Measurements from ENCODE around the gene SLC8A2. TPM values are rescaled to one million over a fixed set of nuclear protein-coding genes. Genes with fewer than 3 reads are reported as not detected.
A peak's percentile ranks its signal among the peaks of the same experiment; 100 is the strongest.

SLC8A2 gene
- total RNA-seq, 4 donors from 2014 or later, result not detected

DNA sequence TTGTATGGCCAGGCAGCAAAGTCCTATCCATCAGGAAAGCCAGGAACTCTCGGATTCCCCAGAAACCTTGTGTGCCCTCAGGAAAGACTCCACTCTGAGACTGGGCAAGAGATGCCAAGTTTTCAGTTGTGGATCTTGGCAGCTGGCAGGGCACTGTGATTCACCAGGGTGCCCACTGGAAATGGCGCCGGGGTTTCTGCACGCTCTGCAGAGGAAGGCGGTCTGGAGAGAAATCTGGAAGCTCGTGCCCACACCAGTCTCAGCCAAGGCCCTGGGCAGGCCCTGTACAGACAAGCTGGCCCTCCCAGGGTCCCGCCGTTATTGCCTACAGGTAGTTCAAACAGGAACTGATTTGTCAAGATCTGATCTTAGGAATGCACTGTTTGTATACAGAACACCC is 38.3 kb upstream of the SLC8A2 start:
- TF ChIP-seq CTCF (IDR thresholded peaks at IDR 0.05 in 4 of 5, conservative IDR thresholded peaks at IDR 0.05 in 1 of 5), result no peak
- peak; percentile 44 to 76 for DNase-seq
- intact Hi-C loops (cut with DNase I; ENCODE audit: low total_unique reads) (loop anchor here (5.0 to 10.0 kb wide), 2 partner anchors 235 to 272 kb away; partner anchors contain the start of gene INAFM1), in situ Hi-C loops (cut with MboI; ENCODE audit: low sequenced_read_pairs in 4 of 4) (loop anchor here in 2 of 4 donors (10.0 kb wide), 2 partner anchors 185 to 195 kb away; no protein-coding TSS in a partner anchor)
- Histone ChIP-seq H3K36me3 (no peaks in the 10 kb centered on the region), H3K9me3 (no peaks in the 10 kb centered on the region), H3K4me1 (peaks cover 84 to 94% of the 10 kb centered on the region in 2 donors), H3K27ac (peak overlapping the region; percentile 96 to 100 (median 99)), H3K4me3 (peak overlapping the region in 3 of 4 donors; percentile 3 to 31 (median 16)), H3K27me3 (no peaks in the 10 kb centered on the region)
- ATAC-seq, result peak; percentile 43 to 53

- intact Hi-C loops (cut with DNase I; ENCODE audit: low total_unique reads), result no loop called here
These were observed 37.6 kb upstream of the SLC8A2 start for GRCh38 chr19:47509170-47509847.

GRCh38 chr19:47508721-47509120 is 37.0 kb upstream of the SLC8A2 start:
- peaks cover 93 to 99% of the 10 kb centered on the region in 2 donors for H3K4me1 ChIP-seq

More at GRCh38 chr19:47509170-47509847, 37.6 kb upstream of the SLC8A2 start:
- Histone ChIP-seq H3K27ac (peak overlapping the region; percentile 96 to 100 (median 99)), H3K27me3 (no peaks in the 10 kb centered on the region), H3K4me1 (peaks cover 90 to 100% of the 10 kb centered on the region in 2 donors), H3K36me3 (no peaks in the 10 kb centered on the region), H3K4me3 (peak overlapping the region in 3 of 4 donors; percentile 3 to 31 (median 16)), H3K9me3 (no peaks in the 10 kb centered on the region)
- in situ Hi-C loops (cut with MboI; ENCODE audit: low sequenced_read_pairs in 4 of 4), result no loop called here
- DNase-seq (peak in 1 of 2 donors; percentile 61), ATAC-seq (peak in 1 of 2 donors; percentile 25)
- TF ChIP-seq CTCF (IDR thresholded peaks at IDR 0.05 in 4 of 5, conservative IDR thresholded peaks at IDR 0.05 in 1 of 5) (no peak), POLR2A (IDR thresholded peaks at IDR 0.05) (peak in 1 of 2 donors; percentile 11)

GRCh38 chr19:47507924-47508553 is 36.3 kb upstream of the SLC8A2 start:
- Histone ChIP-seq H3K9me3 (no peaks in the 10 kb centered on the region), H3K27ac (peak overlapping the region; percentile 96 to 100 (median 99)), H3K36me3 (peaks cover 0 to 11% of the 10 kb centered on the region in 2 donors), H3K4me3 (no peak overlapping the region), H3K27me3 (no peaks in the 10 kb centered on the region), H3K4me1 (peaks cover 90 to 99% of the 10 kb centered on the region in 2 donors)
- in situ Hi-C loops (cut with MboI; ENCODE audit: low sequenced_read_pairs in 4 of 4) (no loop called here), intact Hi-C loops (cut with DNase I; ENCODE audit: low total_unique reads) (no loop called here)
- ATAC-seq, result no peak
- TF ChIP-seq POLR2A (IDR thresholded peaks at IDR 0.05), result no peak
- TF ChIP-seq CTCF (IDR thresholded peaks at IDR 0.05 in 4 of 5, conservative IDR thresholded peaks at IDR 0.05 in 1 of 5), result no peak
- DNase-seq, result peak in 1 of 2 donors; percentile 43

More at GRCh38 chr19:47508721-47509120, 37.0 kb upstream of the SLC8A2 start:
- ATAC-seq, result no peak
- no peak for DNase-seq
- Histone ChIP-seq H3K36me3 (peaks cover 0 to 4% of the 10 kb centered on the region in 2 donors), H3K27ac (peak overlapping the region; percentile 96 to 100 (median 99)), H3K4me3 (no peak overlapping the region), H3K27me3 (no peaks in the 10 kb centered on the region), H3K9me3 (no peaks in the 10 kb centered on the region)
- in situ Hi-C loops (cut with MboI; ENCODE audit: low sequenced_read_pairs in 4 of 4), result no loop called here
- intact Hi-C loops (cut with DNase I; ENCODE audit: low total_unique reads), result no loop called here
- TF ChIP-seq CTCF (IDR thresholded peaks at IDR 0.05 in 4 of 5, conservative IDR thresholded peaks at IDR 0.05 in 1 of 5) (no peak), POLR2A (IDR thresholded peaks at IDR 0.05) (no peak)

Measured in gastrocnemius medialis (tissue), 4 donors.